HEK293T (cell line): ENCODE data around the gene ATXN2.
"Not testable (repeated sequence)": the region's sequence is repeated elsewhere in the genome, so short reads cannot be mapped to it uniquely, and the experiment has no call there.

Source experiments
- CTCF ChIA-PET: fragments of 350-600 bp; formaldehyde crosslinking; extraction: SDS; loops from one replicate; lab custom pipeline; 2021; ENCODE audit warnings: antibody characterized with exemption, inconsistent platforms; lab: Yijun Ruan, JAX
- POLR2A ChIA-PET: fragments of 350-600 bp; formaldehyde crosslinking; extraction: SDS; loops from one replicate; lab custom pipeline; 2020; ENCODE audit warnings: antibody characterized with exemption, inconsistent platforms; lab: Yijun Ruan, JAX
- DNase-seq: peaks from one replicate; pipeline ENCODE4 v3.0.0; 2012; ENCODE audit warnings: mixed read lengths; ENCODE audit errors: extremely low spot score
- ARNT ChIP-seq: fragments of 450-650 bp; IDR thresholded peaks from 2 replicates; pipeline ENCODE4 v1.6.1; 2017; ENCODE audit warnings: mild to moderate bottlenecking
- BHLHE40 ChIP-seq: fragments of 450-650 bp; IDR thresholded peaks from 2 replicates; pipeline ENCODE4 v1.6.1; 2016; ENCODE audit warnings: mild to moderate bottlenecking, moderate library complexity, borderline replicate concordance
- CTBP1 ChIP-seq: fragments of 450-650 bp; IDR thresholded peaks from 2 replicates; pipeline ENCODE4 v1.6.1; 2016; ENCODE audit warnings: borderline replicate concordance
- ELF4 ChIP-seq: fragments of 450-650 bp; IDR thresholded peaks from 2 replicates; pipeline ENCODE4 v1.6.1; 2017; ENCODE audit warnings: antibody characterized with exemption
- FOXA1 ChIP-seq: fragments of 450-650 bp; IDR thresholded peaks from 2 replicates; pipeline ENCODE4 v1.6.1; 2016; ENCODE audit warnings: mild to moderate bottlenecking
- FOXM1 ChIP-seq: fragments of 450-650 bp; IDR thresholded peaks from 2 replicates; pipeline ENCODE4 v1.6.1; 2017; ENCODE audit warnings: mild to moderate bottlenecking, borderline replicate concordance
- HDGF ChIP-seq: fragments of 450-650 bp; IDR thresholded peaks from 2 replicates; pipeline ENCODE4 v1.6.1; 2017; ENCODE audit warnings: antibody characterized with exemption, borderline replicate concordance
- L3MBTL2 ChIP-seq: fragments of 450-650 bp; conservative IDR thresholded peaks from 2 replicates; pipeline ENCODE4 v1.6.1; 2016; ENCODE audit warnings: mild to moderate bottlenecking
- LEF1 ChIP-seq: fragments of 450-650 bp; IDR thresholded peaks from 2 replicates; pipeline ENCODE4 v1.6.1; 2017; ENCODE audit warnings: mild to moderate bottlenecking, borderline replicate concordance
- PKNOX1 ChIP-seq: fragments of 450-650 bp; IDR thresholded peaks from 2 replicates; pipeline ENCODE4 v1.6.1; 2016
- SP1 ChIP-seq: fragments of 450-650 bp; IDR thresholded peaks from 2 replicates; pipeline ENCODE4 v1.6.1; 2017
- TARDBP ChIP-seq: fragments of 450-650 bp; IDR thresholded peaks from 2 replicates; pipeline ENCODE4 v1.6.1; 2016
- ZNF384 ChIP-seq: fragments of 450-650 bp; IDR thresholded peaks from 2 replicates; pipeline ENCODE4 v1.6.1; 2016

ATXN2 gene

GRCh38 chr12:111405149-111405858 lies 193.8 kb downstream of the ATXN2 start:
- TF ChIP-seq ARNT (no peak), SP1 (peak; percentile 84), HDGF (peak; percentile 99), LEF1 (no peak)
- POLR2A ChIA-PET: no interaction called here
- peak; percentile 98 for DNase-seq
- CTCF ChIA-PET: interaction anchor here (1.8 kb wide), 1 partner anchor 46 kb away, joined by 6 read pairs; no protein-coding TSS in a partner anchor

- CTCF ChIA-PET: interaction anchor here (1.2 to 1.8 kb wide), 2 partner anchors 19 to 47 kb away, joined by 3 to 6 read pairs; no protein-coding TSS in a partner anchor
- DNase-seq: no peak
- TF ChIP-seq LEF1: no peak
- no peak for TF ChIP-seq FOXA1
- TF ChIP-seq PKNOX1: no peak
- no peak for TF ChIP-seq FOXM1
- TF ChIP-seq BHLHE40: no peak
- TF ChIP-seq ZNF384: no peak
- TF ChIP-seq L3MBTL2: no peak
- no peak for TF ChIP-seq ELF4
- no peak for TF ChIP-seq CTBP1
- no peak for TF ChIP-seq TARDBP
- no peak for TF ChIP-seq HDGF
- no peak for TF ChIP-seq SP1
- POLR2A ChIA-PET: interaction anchor here (0.9 kb wide), 1 partner anchor 42 kb away, joined by 3 read pairs; no protein-coding TSS in a partner anchor
These were observed 194.6 kb downstream of the ATXN2 start for GRCh38 chr12:111404362-111405148.

GRCh38 chr12:111402490-111402824 lies 196.7 kb downstream of the ATXN2 start:
- POLR2A ChIA-PET, DNase-seq: not testable (repeated sequence)
- CTCF ChIA-PET: interaction anchor here (0.7 to 1.8 kb wide), 2 partner anchors 49 to 231 kb away, joined by 3 to 5 read pairs; no protein-coding TSS in a partner anchor
